GM10266 (cell line): ENCODE results near the gene GTF2A2.
A peak's percentile ranks its signal among the peaks of the same experiment; 100 is the strongest.
"Not testable (repeated sequence)": the region's sequence is repeated elsewhere in the genome, so short reads cannot be mapped to it uniquely, and the experiment has no call there.

Source experiments
- DNase-seq: peaks from one replicate; pipeline ENCODE4 v3.0.0; 2012; ENCODE audit errors: extremely low spot score
- TF ChIP-seq, protein P1 (sequence below): IDR thresholded peaks from 2 replicates; pipeline ENCODE4 v1.5.1; 2012; ENCODE audit warnings: mild to moderate bottlenecking, low read depth; ENCODE audit not compliant: control insufficient read depth, insufficient read depth; ENCODE audit errors: missing control alignments

GTF2A2 gene

DNA sequence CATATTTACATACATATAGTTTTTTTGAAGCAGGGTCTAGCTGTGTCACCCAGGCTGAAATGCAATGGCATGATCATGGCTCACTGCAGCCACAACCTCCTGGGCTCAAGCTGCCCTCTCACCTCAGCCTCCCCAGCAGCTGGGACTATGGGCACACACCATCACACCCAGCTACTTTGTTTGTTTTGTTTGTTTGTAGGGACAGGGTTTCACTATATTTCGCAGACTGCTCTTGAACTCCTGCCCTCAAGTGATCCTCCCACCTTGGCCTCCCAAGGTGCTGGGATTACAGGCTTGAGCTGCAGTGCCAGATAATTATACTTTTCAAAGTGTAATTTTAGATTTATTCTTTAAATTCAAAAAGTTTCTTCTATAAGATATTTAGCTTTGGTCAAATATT lies 10.2 kb downstream of the GTF2A2 start:
- no peak for DNase-seq
- TF ChIP-seq, protein P1, sequence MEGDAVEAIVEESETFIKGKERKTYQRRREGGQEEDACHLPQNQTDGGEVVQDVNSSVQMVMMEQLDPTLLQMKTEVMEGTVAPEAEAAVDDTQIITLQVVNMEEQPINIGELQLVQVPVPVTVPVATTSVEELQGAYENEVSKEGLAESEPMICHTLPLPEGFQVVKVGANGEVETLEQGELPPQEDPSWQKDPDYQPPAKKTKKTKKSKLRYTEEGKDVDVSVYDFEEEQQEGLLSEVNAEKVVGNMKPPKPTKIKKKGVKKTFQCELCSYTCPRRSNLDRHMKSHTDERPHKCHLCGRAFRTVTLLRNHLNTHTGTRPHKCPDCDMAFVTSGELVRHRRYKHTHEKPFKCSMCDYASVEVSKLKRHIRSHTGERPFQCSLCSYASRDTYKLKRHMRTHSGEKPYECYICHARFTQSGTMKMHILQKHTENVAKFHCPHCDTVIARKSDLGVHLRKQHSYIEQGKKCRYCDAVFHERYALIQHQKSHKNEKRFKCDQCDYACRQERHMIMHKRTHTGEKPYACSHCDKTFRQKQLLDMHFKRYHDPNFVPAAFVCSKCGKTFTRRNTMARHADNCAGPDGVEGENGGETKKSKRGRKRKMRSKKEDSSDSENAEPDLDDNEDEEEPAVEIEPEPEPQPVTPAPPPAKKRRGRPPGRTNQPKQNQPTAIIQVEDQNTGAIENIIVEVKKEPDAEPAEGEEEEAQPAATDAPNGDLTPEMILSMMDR: no peak

DNA sequence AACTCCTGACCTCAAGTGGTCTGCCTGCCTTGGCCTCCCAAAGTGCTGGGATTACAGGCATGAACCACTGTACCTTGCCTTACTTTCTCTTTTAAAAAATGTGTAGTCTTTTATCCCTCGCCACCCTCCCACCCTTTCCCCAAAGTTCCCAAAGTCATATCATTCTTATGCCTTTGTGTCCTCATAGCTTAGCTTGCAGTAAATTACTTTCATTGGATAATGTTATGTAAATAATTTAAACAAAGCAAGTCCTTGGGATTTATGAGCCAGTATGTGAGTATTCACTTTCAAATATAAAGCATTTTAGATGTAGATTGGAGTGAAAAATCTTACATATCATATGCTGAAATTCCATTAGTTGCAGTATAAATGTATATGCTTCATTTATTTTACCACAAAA lies 11.0 kb downstream of the GTF2A2 start:
- no peak for DNase-seq
- TF ChIP-seq, protein P1: no peak

DNA sequence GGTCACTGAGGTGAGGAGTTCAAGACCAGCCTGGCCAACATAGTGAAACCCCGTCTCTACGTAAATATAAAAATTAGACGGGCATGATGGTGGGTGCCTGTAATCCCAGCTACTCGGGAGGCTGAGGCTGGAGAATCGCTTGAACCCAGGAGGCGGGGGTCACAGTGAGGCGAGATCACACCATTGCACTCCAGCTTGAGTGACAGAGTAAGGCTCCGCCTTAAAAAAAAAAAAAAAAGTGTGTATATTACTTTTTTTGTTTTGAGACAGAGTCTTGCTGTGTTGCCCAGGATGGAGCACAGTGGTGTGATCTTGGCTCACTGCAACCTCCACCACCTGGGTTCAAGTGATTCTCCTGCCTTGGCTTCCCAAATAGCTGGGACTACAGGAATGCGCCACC lies 11.5 kb downstream of the GTF2A2 start:
- DNase-seq: not testable (repeated sequence)

DNA sequence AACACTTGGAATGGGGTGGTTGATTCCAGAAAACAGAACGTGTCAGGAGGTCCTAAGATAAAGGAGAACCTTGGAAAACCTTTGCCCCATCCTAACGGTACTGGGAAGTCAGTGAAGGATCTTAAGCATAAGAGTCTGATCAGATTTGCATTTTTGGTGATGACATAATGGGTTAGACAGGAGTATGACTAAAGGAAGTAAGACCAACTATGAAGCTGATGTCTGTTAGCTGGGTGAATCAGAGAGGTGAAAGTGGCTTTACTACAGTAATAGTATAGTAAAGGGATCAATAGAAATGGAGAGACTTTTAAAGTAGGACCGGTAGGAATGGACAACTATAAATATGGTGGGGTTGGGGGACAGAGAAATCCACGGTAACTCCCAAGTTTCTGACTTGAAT lies 12.6 kb downstream of the GTF2A2 start:
- DNase-seq: no peak
- TF ChIP-seq, protein P1: no peak

DNA sequence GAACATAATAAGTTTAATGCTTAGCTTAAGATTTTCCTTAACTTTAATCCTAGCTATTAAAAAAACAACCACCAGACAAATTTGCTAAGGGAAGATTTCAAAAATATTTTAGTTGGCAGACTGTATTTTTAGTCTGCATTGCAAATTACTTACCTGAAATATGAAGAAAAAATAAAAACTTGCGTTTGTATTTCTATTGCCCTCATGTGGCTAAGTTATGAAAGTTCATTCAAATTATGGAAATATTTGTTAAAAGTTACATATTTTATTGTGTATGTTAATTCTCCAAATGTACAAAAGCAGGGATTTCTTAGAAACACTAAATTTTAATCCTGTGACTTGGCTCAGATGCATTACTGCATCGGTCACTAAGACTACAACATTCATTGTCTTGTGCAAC lies 15.0 kb downstream of the GTF2A2 start:
- TF ChIP-seq, protein P1: no peak
- DNase-seq: no peak

DNA sequence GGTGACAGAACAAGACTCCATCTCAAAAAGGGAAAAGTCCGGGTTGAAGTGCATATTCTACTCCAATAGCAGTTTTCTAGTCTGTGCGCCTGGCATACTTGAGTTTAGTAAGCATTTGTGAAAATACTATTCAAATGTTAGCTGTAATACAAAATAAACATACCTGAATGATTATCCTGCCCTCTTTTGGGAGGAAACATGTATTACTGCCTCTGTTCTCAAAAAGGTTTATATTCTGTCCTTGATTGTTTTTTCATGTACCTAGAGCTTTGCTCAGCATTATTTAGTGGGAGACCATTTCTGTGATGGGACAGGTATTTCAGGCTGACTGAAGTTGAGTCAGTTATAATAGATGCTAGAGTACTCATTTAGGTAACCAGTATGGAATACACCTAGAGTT lies 19.8 kb downstream of the GTF2A2 start:
- not testable (repeated sequence) for DNase-seq
- TF ChIP-seq, protein P1: peak; percentile 12

DNA sequence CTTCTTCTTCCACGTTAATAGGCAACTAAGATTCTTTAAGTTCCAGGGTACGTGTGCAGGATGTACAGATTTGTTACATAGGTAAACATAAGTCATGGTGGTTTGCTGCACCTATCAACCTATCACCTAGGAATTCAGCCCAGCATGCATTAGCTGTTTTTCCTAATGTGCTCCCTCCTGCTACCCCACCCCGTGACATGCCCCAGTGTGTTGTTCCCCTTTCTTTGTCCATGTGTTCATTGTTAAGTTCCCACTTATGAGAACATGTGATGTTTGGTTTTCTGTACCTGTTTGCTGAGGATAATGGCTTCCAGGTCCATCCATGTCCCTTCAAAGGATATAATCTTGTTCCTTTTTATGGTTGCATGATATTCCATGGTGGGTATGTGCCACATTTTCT lies 21.1 kb downstream of the GTF2A2 start:
- DNase-seq: no peak
- TF ChIP-seq, protein P1: no peak

DNA sequence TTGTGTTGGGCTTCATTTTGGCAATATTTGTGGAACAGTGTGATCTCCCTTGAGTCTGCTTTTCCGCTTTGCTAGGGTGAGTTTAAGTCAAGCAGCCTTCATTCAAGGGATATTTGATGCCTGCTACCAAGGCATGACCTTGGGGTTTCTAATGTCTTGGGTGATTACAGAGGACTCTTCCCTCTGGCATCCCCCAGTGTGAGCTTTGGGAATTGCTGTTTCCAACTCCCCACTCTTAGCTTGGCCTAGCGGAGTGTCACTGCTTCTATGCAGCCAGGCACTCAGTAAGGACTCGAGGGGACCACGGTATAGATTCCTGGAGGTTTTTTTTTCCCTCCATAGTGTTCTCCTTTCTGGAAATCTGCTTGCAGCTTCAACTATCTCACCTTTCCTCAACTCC lies 24.6 kb downstream of the GTF2A2 start:
- no peak for DNase-seq
- TF ChIP-seq, protein P1: no peak
